HepG2 (cell line): ENCODE results near the gene DPP6.

Source experiments
- MAFK ChIP-seq, 2 experiments: IDR thresholded peaks in 1 of 2; conservative IDR thresholded peaks in 1 of 2; 2 replicates each; pipeline ENCODE4 v1.6.1; 2011; ENCODE audit warnings: improper control_type of control experiment in 2 of 2, low read length in 2 of 2
- TEAD2 ChIP-seq: sonication (generic); formaldehyde crosslinking; IDR thresholded peaks from 2 replicates; pipeline ENCODE4 v1.9.0; 2021; ENCODE audit warnings: missing genetic modification reagents
- ZC3H4 ChIP-seq: sonication (generic); formaldehyde crosslinking; IDR thresholded peaks from 2 replicates; pipeline ENCODE4 v1.4.0; 2020; ENCODE audit warnings: missing genetic modification reagents, borderline replicate concordance
- ZNF274 ChIP-seq: sonication (generic); formaldehyde crosslinking; IDR thresholded peaks from 2 replicates; pipeline ENCODE4 v1.5.1; 2020; ENCODE audit warnings: mild to moderate bottlenecking, missing genetic modification reagents
- TF ChIP-seq, protein P1 (sequence below): sonication (generic); formaldehyde crosslinking; IDR thresholded peaks from one replicate; pipeline ENCODE4 v1.5.1; 2020; ENCODE audit warnings: mild to moderate bottlenecking, missing genetic modification reagents; ENCODE audit errors: not compliant biosample characterization
- TF ChIP-seq, protein P2 (sequence below): sonication (generic); formaldehyde crosslinking; IDR thresholded peaks from 2 replicates; pipeline ENCODE4 v1.4.0; 2020; ENCODE audit warnings: missing genetic modification reagents

DNA sequence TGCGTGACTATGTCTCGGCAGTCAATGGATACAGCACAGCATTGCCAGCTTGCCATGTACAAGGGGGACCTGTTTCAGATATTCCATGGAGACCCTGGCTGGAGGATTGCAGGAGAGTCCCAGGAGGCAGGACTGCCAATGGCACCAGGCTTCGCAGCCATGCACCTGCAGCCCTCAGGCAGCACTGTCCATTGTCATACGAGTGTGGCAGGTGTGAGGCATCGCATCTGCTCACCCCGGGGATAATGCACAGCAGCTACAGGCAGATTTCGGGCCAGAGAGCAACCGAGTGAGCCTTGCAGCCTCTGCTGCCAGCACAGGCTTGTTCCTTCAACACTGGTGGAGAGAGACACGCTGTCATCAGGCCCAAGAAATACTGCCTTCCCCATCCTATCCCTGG lies 535.6 kb downstream of the DPP6 start:
- TF ChIP-seq, protein P1, sequence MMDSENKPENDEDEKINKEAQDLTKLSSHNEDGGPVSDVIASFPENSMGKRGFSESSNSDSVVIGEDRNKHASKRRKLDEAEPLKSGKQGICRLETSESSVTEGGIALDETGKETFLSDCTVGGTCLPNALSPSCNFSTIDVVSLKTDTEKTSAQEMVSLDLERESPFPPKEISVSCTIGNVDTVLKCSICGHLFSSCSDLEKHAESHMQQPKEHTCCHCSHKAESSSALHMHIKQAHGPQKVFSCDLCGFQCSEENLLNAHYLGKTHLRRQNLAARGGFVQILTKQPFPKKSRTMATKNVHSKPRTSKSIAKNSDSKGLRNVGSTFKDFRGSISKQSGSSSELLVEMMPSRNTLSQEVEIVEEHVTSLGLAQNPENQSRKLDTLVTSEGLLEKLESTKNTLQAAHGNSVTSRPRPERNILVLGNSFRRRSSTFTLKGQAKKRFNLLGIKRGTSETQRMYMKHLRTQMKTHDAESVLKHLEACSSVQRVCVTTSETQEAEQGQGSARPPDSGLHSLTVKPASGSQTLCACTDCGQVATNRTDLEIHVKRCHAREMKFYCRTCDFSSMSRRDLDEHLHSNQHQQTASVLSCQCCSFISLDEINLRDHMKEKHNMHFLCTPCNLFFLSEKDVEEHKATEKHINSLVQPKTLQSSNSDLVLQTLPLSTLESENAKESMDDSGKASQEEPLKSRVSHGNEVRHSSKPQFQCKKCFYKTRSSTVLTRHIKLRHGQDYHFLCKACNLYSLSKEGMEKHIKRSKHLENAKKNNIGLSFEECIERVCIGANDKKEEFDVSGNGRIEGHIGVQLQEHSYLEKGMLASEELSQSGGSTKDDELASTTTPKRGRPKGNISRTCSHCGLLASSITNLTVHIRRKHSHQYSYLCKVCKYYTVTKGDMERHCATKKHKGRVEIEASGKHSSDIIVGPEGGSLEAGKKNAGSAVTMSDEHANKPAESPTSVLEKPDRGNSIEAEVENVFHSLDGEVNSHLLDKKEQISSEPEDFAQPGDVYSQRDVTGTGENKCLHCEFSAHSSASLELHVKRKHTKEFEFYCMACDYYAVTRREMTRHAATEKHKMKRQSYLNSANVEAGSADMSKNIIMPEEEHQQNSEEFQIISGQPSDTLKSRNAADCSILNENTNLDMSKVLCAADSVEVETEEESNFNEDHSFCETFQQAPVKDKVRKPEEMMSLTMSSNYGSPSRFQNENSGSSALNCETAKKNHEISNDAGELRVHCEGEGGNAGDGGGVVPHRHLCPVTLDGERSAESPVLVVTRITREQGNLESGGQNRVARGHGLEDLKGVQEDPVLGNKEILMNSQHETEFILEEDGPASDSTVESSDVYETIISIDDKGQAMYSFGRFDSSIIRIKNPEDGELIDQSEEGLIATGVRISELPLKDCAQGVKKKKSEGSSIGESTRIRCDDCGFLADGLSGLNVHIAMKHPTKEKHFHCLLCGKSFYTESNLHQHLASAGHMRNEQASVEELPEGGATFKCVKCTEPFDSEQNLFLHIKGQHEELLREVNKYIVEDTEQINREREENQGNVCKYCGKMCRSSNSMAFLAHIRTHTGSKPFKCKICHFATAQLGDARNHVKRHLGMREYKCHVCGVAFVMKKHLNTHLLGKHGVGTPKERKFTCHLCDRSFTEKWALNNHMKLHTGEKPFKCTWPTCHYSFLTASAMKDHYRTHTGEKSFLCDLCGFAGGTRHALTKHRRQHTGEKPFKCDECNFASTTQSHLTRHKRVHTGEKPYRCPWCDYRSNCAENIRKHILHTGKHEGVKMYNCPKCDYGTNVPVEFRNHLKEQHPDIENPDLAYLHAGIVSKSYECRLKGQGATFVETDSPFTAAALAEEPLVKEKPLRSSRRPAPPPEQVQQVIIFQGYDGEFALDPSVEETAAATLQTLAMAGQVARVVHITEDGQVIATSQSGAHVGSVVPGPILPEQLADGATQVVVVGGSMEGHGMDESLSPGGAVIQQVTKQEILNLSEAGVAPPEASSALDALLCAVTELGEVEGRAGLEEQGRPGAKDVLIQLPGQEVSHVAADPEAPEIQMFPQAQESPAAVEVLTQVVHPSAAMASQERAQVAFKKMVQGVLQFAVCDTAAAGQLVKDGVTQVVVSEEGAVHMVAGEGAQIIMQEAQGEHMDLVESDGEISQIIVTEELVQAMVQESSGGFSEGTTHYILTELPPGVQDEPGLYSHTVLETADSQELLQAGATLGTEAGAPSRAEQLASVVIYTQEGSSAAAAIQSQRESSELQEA (CRISPR knock-in tag), result no peak
- TF ChIP-seq TEAD2 (CRISPR knock-in tag) (no peak), ZNF274 (CRISPR knock-in tag) (no peak), ZC3H4 (CRISPR knock-in tag) (no peak), MAFK (conservative IDR thresholded peaks at IDR 0.05 in 1 of 2, IDR thresholded peaks at IDR 0.05 in 1 of 2; ENCODE audit: low read length in 2 of 2) (no peak)
- TF ChIP-seq, protein P2, sequence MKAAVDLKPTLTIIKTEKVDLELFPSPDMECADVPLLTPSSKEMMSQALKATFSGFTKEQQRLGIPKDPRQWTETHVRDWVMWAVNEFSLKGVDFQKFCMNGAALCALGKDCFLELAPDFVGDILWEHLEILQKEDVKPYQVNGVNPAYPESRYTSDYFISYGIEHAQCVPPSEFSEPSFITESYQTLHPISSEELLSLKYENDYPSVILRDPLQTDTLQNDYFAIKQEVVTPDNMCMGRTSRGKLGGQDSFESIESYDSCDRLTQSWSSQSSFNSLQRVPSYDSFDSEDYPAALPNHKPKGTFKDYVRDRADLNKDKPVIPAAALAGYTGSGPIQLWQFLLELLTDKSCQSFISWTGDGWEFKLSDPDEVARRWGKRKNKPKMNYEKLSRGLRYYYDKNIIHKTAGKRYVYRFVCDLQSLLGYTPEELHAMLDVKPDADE (CRISPR knock-in tag), result no peak
